GM18867 (cell line): ENCODE results near the gene TMEM132D.

ENCODE experiments used
- ATAC-seq: cut with Tn5 transposase; IDR thresholded peaks from one replicate; pipeline ENCODE4 v1.9.1; 2021; ENCODE audit warnings: mild to moderate bottlenecking, moderate library complexity; ENCODE audit not compliant: unreplicated experiment

TMEM132D gene

GRCh38 chr12:129483111-129483893, 420.5 kb downstream of the TMEM132D start:
- no peak for ATAC-seq

- ATAC-seq, result no peak
These were observed 421.9 kb downstream of the TMEM132D start for GRCh38 chr12:129481921-129482320.

GRCh38 chr12:129470196-129470595, 433.6 kb downstream of the TMEM132D start:
- no peak for ATAC-seq

- ATAC-seq, result no peak
These were observed 436.1 kb downstream of the TMEM132D start for GRCh38 chr12:129467726-129468125.

GRCh38 chr12:129467289-129467688, 436.5 kb downstream of the TMEM132D start:
- no peak for ATAC-seq

GRCh38 chr12:129466499-129466898, 437.3 kb downstream of the TMEM132D start:
- no peak for ATAC-seq

- ATAC-seq, result no peak
These were observed 443.9 kb downstream of the TMEM132D start for GRCh38 chr12:129459886-129460285.

- ATAC-seq, result no peak
These were observed 457.1 kb downstream of the TMEM132D start for GRCh38 chr12:129446696-129447095.

GRCh38 chr12:129440278-129440677, 463.5 kb downstream of the TMEM132D start:
- no peak for ATAC-seq

GRCh38 chr12:129434790-129435189, 469.0 kb downstream of the TMEM132D start:
- no peak for ATAC-seq

GRCh38 chr12:129428240-129428936, 475.4 kb downstream of the TMEM132D start:
- no peak for ATAC-seq

- ATAC-seq, result no peak
These were observed 480.7 kb downstream of the TMEM132D start for GRCh38 chr12:129423041-129423580.

GRCh38 chr12:129413295-129413694, 490.5 kb downstream of the TMEM132D start:
- ATAC-seq, result no peak

GRCh38 chr12:129409281-129409680, 494.5 kb downstream of the TMEM132D start:
- no peak for ATAC-seq

- ATAC-seq, result no peak
These were observed 499.3 kb downstream of the TMEM132D start for GRCh38 chr12:129404556-129404955.

- no peak for ATAC-seq
These were observed 502.3 kb downstream of the TMEM132D start for GRCh38 chr12:129401572-129401971.

- ATAC-seq, result no peak
These were observed 509.5 kb downstream of the TMEM132D start for GRCh38 chr12:129394177-129394825.

- ATAC-seq, result no peak
These were observed 510.4 kb downstream of the TMEM132D start for GRCh38 chr12:129393357-129393937.

GRCh38 chr12:129385637-129385990, 518.2 kb downstream of the TMEM132D start:
- ATAC-seq, result no peak

GRCh38 chr12:129383956-129384355, 519.9 kb downstream of the TMEM132D start:
- no peak for ATAC-seq

GRCh38 chr12:129381715-129382114, 522.1 kb downstream of the TMEM132D start:
- ATAC-seq, result no peak
